ENCODE measurements around the gene NDUFS6. TPM values are rescaled to one million over a fixed set of nuclear protein-coding genes. Genes with fewer than 3 reads are reported as not detected.

The NDUFS6 gene
- polyA plus RNA-seq, 2 of the 4 experiments (the other 2 are of a cell fraction) = 76.0 to 192 TPM

- Histone ChIP-seq H3K4me2 (no peak overlapping the region), H3K4me3 (no peak overlapping the region), H3K9me3 (no peaks in the 10 kb centered on the region), H3K4me1 (no peaks in the 10 kb centered on the region), H3K27ac (no peak overlapping the region)
- ATAC-seq = no peak
- no peak for DNase-seq (ENCODE audit: low read depth in 1 of 2, low spot score in 1 of 2)
- 65% methylated on average over 6 of the region's 6 CpGs for WGBS (ENCODE audit: missing lambda C conversion rate)
- no peak for FAIRE-seq
- ChIA-PET POLR2A (no interaction called here), CTCF (no interaction called here)
- TF ChIP-seq CHD2 (IDR thresholded peaks at IDR 0.05; ENCODE audit: low read length, partially characterized antibody) = no peak
- TF ChIP-seq KDM5A (IDR thresholded peaks at IDR 0.05) = no peak
These were observed 20.1 kb upstream of the NDUFS6 start for GRCh38 chr5:1781107-1781506.

- DNase-seq (ENCODE audit: low read depth in 1 of 2, low spot score in 1 of 2) = no peak
- no peaks in the 10 kb centered on the region for H3K9me3 ChIP-seq
- no peak overlapping the region for H3K4me3 ChIP-seq
- no peak overlapping the region for H3K4me2 ChIP-seq
- WGBS (ENCODE audit: missing lambda C conversion rate) = 37% methylated on average over 5 of the region's 9 CpGs
- no peak overlapping the region for H3K27ac ChIP-seq
- ChIA-PET POLR2A (no interaction called here), CTCF (no interaction called here)
- FAIRE-seq = no peak
- ATAC-seq = no peak
- H3K4me1 ChIP-seq = no peaks in the 10 kb centered on the region
- TF ChIP-seq GATA3 (IDR thresholded peaks at IDR 0.05; ENCODE audit: borderline replicate concordance) = no peak
- TF ChIP-seq HOXB13 (CRISPR knock-in tag; IDR thresholded peaks at IDR 0.05; ENCODE audit: low read depth) = no peak
These were observed 19.4 kb upstream of the NDUFS6 start for GRCh38 chr5:1781726-1782384.

- ATAC-seq = no peak
These were observed 18.6 kb upstream of the NDUFS6 start for GRCh38 chr5:1782385-1783215.

More at GRCh38 chr5:1782385-1783215, 18.6 kb upstream of the NDUFS6 start:
- 57% methylated on average over 13 of the region's 14 CpGs for WGBS (ENCODE audit: missing lambda C conversion rate)
- POLR2A ChIA-PET = no interaction called here
- DNase-seq (ENCODE audit: low read depth in 1 of 2, low spot score in 1 of 2) (no peak), FAIRE-seq (no peak)
- Histone ChIP-seq H3K4me1 (no peaks in the 10 kb centered on the region), H3K9me3 (no peaks in the 10 kb centered on the region), H3K4me2 (no peak overlapping the region), H3K27ac (no peak overlapping the region), H3K4me3 (no peak overlapping the region)
- no peak for TF ChIP-seq ESRRA (IDR thresholded peaks at IDR 0.05; ENCODE audit: borderline replicate concordance, low read length)
- TF ChIP-seq FOXS1 (CRISPR knock-in tag; IDR thresholded peaks at IDR 0.05) = no peak
- no peak for TF ChIP-seq TP53 (CRISPR knock-in tag; IDR thresholded peaks at IDR 0.05)
- TF ChIP-seq MAX (IDR thresholded peaks at IDR 0.05) = no peak
- no peak for TF ChIP-seq CEBPB (IDR thresholded peaks at IDR 0.05)
- TF ChIP-seq CHD4 (IDR thresholded peaks at IDR 0.05; ENCODE audit: borderline replicate concordance) = no peak
- no peak for TF ChIP-seq ZSCAN20 (CRISPR knock-in tag; IDR thresholded peaks at IDR 0.05)
- TF ChIP-seq FOSB (CRISPR knock-in tag; IDR thresholded peaks at IDR 0.05) = no peak
- no peak for TF ChIP-seq MAZ (IDR thresholded peaks at IDR 0.05; ENCODE audit: borderline replicate concordance, low read depth, low read length)
- no peak for TF ChIP-seq HES2 (IDR thresholded peaks at IDR 0.05)
- no peak for TF ChIP-seq REST (IDR thresholded peaks at IDR 0.05)
- no peak for TF ChIP-seq ATOH8 (CRISPR knock-in tag; IDR thresholded peaks at IDR 0.05; ENCODE audit: low read depth)
- TF ChIP-seq FOSL2 (IDR thresholded peaks at IDR 0.05) = no peak
- TF ChIP-seq FOSL2 (CRISPR knock-in tag; IDR thresholded peaks at IDR 0.05) = no peak
- TF ChIP-seq MYC (IDR thresholded peaks at IDR 0.05; ENCODE audit: borderline replicate concordance, low read length) = no peak
- TF ChIP-seq ZFP36 (IDR thresholded peaks at IDR 0.05; ENCODE audit: borderline replicate concordance, partially characterized antibody) = no peak
- no peak for TF ChIP-seq RAD21 (conservative IDR thresholded peaks at IDR 0.05 in 1 of 2, IDR thresholded peaks at IDR 0.05 in 1 of 2)
- CTCF ChIA-PET = no interaction called here

All from A549 (cell line).